Ovary (tissue), 3 donors: ENCODE measurements around the gene PON2.

Source experiments
- CTCF ChIP-seq, 3 donors: fragments of 450-650 bp in 2 of 3; fragments of 200-600 bp in 1 of 3; IDR thresholded peaks; one replicate each; pipeline versions ENCODE4 v1.5.1 to v1.8.0; 2016 to 2022; ENCODE audit warnings: antibody characterized with exemption in 3 of 3, mild to moderate bottlenecking in 1 of 3
- EP300 ChIP-seq: sonication (generic); formaldehyde crosslinking; IDR thresholded peaks from one replicate; pipeline ENCODE4 v1.6.1; 2017; ENCODE audit warnings: antibody characterized with exemption
- donor health status: DM: no; HTN: no; CAD: no.

- TF ChIP-seq CTCF (IDR thresholded peaks at IDR 0.05) (no peak), EP300 (no peak)
Observed at GRCh38 chr7:95471071-95471470, 36.2 kb upstream of the PON2 start.
